Fibroblast of mammary gland (primary cell): ENCODE measurements around the gene GHR.

ENCODE experiments used
- DNase-seq: peaks from one replicate; pipeline ENCODE4 v3.0.0-alpha.2; 2010; ENCODE audit warnings: low read depth
- H3K4me3 ChIP-seq: 2 replicates; pipeline ENCODE4 v1.5.1; 2011; ENCODE audit warnings: low read depth, mild to moderate bottlenecking, low read length, moderate library complexity; ENCODE audit not compliant: control insufficient read depth
- TF ChIP-seq, protein P1 (sequence below): conservative IDR thresholded peaks from 2 replicates; pipeline ENCODE4 v1.5.1; 2011; ENCODE audit warnings: low read depth, low read length, inconsistent platforms; ENCODE audit not compliant: control insufficient read depth, insufficient read depth

GHR gene

DNA sequence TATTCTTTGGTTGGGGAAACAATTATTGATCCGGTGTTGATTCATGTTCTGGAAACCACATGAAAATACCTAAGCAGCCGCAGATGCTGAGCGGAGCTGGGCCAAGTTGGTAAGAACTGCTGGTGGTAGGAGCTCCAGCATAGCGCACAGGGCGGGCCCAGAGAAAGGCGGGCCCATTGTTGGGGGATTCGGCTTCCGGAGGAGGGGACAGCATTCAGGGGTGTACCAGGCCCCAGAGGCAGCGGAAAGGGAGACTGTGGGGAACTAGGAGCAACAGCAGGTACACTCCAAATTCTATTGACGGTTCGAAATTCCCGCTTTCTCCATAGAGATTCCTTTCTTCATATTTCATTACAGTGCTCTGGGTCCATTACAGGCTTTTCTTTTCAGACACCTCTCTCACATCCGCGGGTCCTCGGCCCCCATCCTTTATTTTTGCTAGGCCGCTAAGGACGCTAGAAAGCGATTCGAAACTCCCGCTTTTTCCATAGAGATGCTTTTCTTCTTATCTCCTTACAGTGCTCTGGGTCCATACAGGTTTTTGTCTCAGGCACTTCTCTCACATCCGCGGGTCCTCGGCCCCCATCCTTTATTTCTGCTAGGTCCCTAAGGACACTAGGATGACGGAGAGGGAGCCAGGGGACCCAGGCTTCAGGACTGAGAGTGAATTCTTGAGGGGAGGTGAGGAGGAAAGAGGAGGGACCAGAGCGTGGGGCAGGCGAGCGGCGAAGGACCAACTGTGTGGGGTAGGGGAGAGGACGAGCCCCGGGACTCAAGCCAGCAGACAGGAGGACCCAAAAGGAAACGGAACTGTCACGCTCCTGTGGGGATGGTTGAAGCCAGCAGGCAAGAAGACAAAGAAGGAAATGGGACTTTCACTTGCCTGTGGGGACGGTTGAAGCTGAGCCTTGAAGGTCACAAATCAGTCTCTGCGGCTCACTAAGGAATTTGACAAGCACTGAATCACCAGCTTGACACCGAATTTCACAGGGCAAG lies 333.7 kb downstream of the GHR start, which contains the start of gene CCDC152:
CCDC152 (plus strand) TSS at position 213 of the 996 bp plus-strand sequence. CDS start 2,304 bp downstream, outside the sequence.
- H3K4me3 ChIP-seq = peak within 1 kb of the TSS; percentile 51
- TF ChIP-seq, protein P1, sequence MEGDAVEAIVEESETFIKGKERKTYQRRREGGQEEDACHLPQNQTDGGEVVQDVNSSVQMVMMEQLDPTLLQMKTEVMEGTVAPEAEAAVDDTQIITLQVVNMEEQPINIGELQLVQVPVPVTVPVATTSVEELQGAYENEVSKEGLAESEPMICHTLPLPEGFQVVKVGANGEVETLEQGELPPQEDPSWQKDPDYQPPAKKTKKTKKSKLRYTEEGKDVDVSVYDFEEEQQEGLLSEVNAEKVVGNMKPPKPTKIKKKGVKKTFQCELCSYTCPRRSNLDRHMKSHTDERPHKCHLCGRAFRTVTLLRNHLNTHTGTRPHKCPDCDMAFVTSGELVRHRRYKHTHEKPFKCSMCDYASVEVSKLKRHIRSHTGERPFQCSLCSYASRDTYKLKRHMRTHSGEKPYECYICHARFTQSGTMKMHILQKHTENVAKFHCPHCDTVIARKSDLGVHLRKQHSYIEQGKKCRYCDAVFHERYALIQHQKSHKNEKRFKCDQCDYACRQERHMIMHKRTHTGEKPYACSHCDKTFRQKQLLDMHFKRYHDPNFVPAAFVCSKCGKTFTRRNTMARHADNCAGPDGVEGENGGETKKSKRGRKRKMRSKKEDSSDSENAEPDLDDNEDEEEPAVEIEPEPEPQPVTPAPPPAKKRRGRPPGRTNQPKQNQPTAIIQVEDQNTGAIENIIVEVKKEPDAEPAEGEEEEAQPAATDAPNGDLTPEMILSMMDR = no peak
- peak; percentile 40 for DNase-seq

- TF ChIP-seq, protein P1 = no peak
- no peak for DNase-seq
- no peak overlapping the region for H3K4me3 ChIP-seq
Observed at GRCh38 chr5:42759456-42759855, 336.2 kb downstream of the GHR start.

- H3K4me3 ChIP-seq = no peak overlapping the region
- DNase-seq = no peak
- TF ChIP-seq, protein P1 = no peak
Observed at GRCh38 chr5:42760426-42760825, 337.2 kb downstream of the GHR start.

GRCh38 chr5:42761791-42762190 lies 338.6 kb downstream of the GHR start:
- TF ChIP-seq, protein P1 = no peak
- no peak overlapping the region for H3K4me3 ChIP-seq
- no peak for DNase-seq

DNA sequence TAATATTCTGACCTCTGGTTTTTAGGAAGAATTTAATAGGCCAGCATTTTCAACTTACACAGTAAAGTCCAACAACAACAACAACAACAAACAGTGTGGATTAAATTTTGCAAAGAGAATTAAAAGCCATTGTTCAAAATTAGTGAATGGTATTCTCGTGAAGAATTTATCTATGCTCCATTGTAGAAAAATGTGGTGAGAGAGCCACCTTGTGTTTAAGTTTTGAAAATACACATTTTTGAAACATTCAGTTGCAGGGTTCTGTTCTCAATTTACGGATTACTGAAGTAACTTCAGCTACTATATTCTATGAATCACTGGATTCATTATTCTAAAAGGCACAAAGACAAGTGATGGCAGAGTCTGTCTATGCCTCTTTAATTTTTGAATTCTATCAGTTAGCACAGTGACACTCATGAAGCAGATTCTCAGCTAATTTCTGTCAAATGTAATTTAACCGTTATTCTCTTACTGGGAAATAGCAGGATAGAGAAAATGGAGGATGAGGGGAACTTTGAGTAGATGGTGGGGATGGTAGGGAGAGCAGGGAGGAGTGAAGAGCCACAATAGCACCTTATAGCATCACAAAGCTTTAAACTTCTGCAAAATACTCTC lies 344.4 kb downstream of the GHR start:
- DNase-seq = peak; percentile 61
- no peak overlapping the region for H3K4me3 ChIP-seq
- TF ChIP-seq, protein P1 = peak; percentile 51

- H3K4me3 ChIP-seq = no peak overlapping the region
- no peak for DNase-seq
- TF ChIP-seq, protein P1 = no peak
Observed at GRCh38 chr5:42768106-42768504, 344.9 kb downstream of the GHR start.
